ENCODE measurements around the gene ABCA12.
A peak's percentile ranks its signal among the peaks of the same experiment; 100 is the strongest.

The ABCA12 gene

GRCh38 chr2:215049341-215049740, 89.1 kb downstream of the ABCA12 start:
- FAIRE-seq (no peak), DNase-seq (ENCODE audit: low spot score) (no peak)

GRCh38 chr2:215038421-215038820, 100.0 kb downstream of the ABCA12 start:
- DNase-seq (ENCODE audit: low spot score) (no peak), FAIRE-seq (no peak)

- DNase-seq (ENCODE audit: low spot score): no peak
- no peak for FAIRE-seq
These were observed 102.1 kb downstream of the ABCA12 start for GRCh38 chr2:215036314-215036713.

GRCh38 chr2:215034154-215034553, 104.3 kb downstream of the ABCA12 start:
- FAIRE-seq: no peak
- DNase-seq (ENCODE audit: low spot score): no peak

GRCh38 chr2:215032153-215032552, 106.3 kb downstream of the ABCA12 start:
- no peak for FAIRE-seq
- no peak for DNase-seq (ENCODE audit: low spot score)

GRCh38 chr2:215031321-215031720, 107.1 kb downstream of the ABCA12 start:
- FAIRE-seq (no peak), DNase-seq (ENCODE audit: low spot score) (no peak)

GRCh38 chr2:215029936-215030335, 108.5 kb downstream of the ABCA12 start:
- no peak for FAIRE-seq
- no peak for DNase-seq (ENCODE audit: low spot score)

GRCh38 chr2:215028231-215028630, 110.2 kb downstream of the ABCA12 start:
- FAIRE-seq: no peak
- peak; percentile 15 for DNase-seq (ENCODE audit: low spot score)

- FAIRE-seq (no peak), DNase-seq (ENCODE audit: low spot score) (no peak)
These were observed 110.6 kb downstream of the ABCA12 start for GRCh38 chr2:215027779-215028178.

GRCh38 chr2:215022910-215023309, 115.5 kb downstream of the ABCA12 start:
- DNase-seq (ENCODE audit: low spot score): no peak
- FAIRE-seq: no peak

- peak; percentile 16 for DNase-seq (ENCODE audit: low spot score)
These were observed 116.0 kb downstream of the ABCA12 start for GRCh38 chr2:215022418-215022817.

GRCh38 chr2:215020283-215020682, 118.1 kb downstream of the ABCA12 start:
- no peak for DNase-seq (ENCODE audit: low spot score)
- no peak for FAIRE-seq

More at GRCh38 chr2:215022418-215022817, 116.0 kb downstream of the ABCA12 start:
- no peak for FAIRE-seq

- FAIRE-seq (no peak), DNase-seq (ENCODE audit: low spot score) (no peak)
These were observed 118.8 kb downstream of the ABCA12 start for GRCh38 chr2:215019521-215020145.

- DNase-seq (ENCODE audit: low spot score) (no peak), FAIRE-seq (no peak)
These were observed 119.3 kb downstream of the ABCA12 start for GRCh38 chr2:215019085-215019484.

GRCh38 chr2:215015421-215015820, 123.0 kb downstream of the ABCA12 start:
- no peak for FAIRE-seq
- DNase-seq (ENCODE audit: low spot score): no peak

GRCh38 chr2:215010390-215010789, 128.0 kb downstream of the ABCA12 start:
- no peak for DNase-seq (ENCODE audit: low spot score)
- no peak for FAIRE-seq

- peak; percentile 9 for DNase-seq (ENCODE audit: low spot score)
These were observed 135.4 kb downstream of the ABCA12 start for GRCh38 chr2:215003001-215003400.

GRCh38 chr2:215002500-215002899, 135.9 kb downstream of the ABCA12 start:
- DNase-seq (ENCODE audit: low spot score) (peak; percentile 46), FAIRE-seq (no peak)

More at GRCh38 chr2:215003001-215003400, 135.4 kb downstream of the ABCA12 start:
- no peak for FAIRE-seq

GRCh38 chr2:215000721-215001120, 137.7 kb downstream of the ABCA12 start:
- DNase-seq (ENCODE audit: low spot score) (no peak), FAIRE-seq (no peak)

- DNase-seq (ENCODE audit: low spot score): no peak
- FAIRE-seq: no peak
These were observed 142.3 kb downstream of the ABCA12 start for GRCh38 chr2:214995926-214996670.

- FAIRE-seq (no peak), DNase-seq (ENCODE audit: low spot score) (no peak)
These were observed 143.0 kb downstream of the ABCA12 start for GRCh38 chr2:214995409-214995808.

GRCh38 chr2:214992911-214993310, 145.5 kb downstream of the ABCA12 start:
- no peak for DNase-seq (ENCODE audit: low spot score)
- no peak for FAIRE-seq

- DNase-seq (ENCODE audit: low spot score) (peak; percentile 4), FAIRE-seq (no peak)
These were observed 149.2 kb downstream of the ABCA12 start for GRCh38 chr2:214989187-214989586.
